ENCODE data around the gene ZBTB33.

The ZBTB33 gene

GRCh38 chrX:120281021-120281624 is 30.5 kb downstream of the ZBTB33 start:
- ChIA-PET POLR2A (no interaction called here), CTCF (interaction anchor here (0.8 kb wide), 2 partner anchors 13 to 22 kb away, joined by 3 to 4 read pairs; no protein-coding TSS in a partner anchor)
- H3K4me3 ChIP-seq (ENCODE audit: low read depth, low read length): no peak overlapping the region
- TF ChIP-seq GFI1B (tag by site-specific recombination; IDR thresholded peaks at IDR 0.05) (no peak), TRIM28 (IDR thresholded peaks at IDR 0.05; ENCODE audit: borderline replicate concordance, low read length) (no peak), ZNF501 (tag by site-specific recombination; IDR thresholded peaks at IDR 0.05) (no peak), SCRT1 (tag by site-specific recombination; IDR thresholded peaks at IDR 0.05; ENCODE audit: borderline replicate concordance) (no peak), KLF17 (tag by site-specific recombination; IDR thresholded peaks at IDR 0.05) (no peak), ZNF830 (tag by site-specific recombination; IDR thresholded peaks at IDR 0.05; ENCODE audit: low read depth) (no peak), ZNF184 (tag by site-specific recombination; IDR thresholded peaks at IDR 0.05) (no peak), KLF10 (tag by site-specific recombination; IDR thresholded peaks at IDR 0.05) (no peak), HOXD13 (CRISPR knock-in tag; IDR thresholded peaks at IDR 0.05; ENCODE audit: borderline replicate concordance) (no peak), ZNF350 (tag by site-specific recombination; IDR thresholded peaks at IDR 0.05) (no peak), ZNF133 (tag by site-specific recombination; IDR thresholded peaks at IDR 0.05) (no peak), ZNF16 (tag by site-specific recombination; IDR thresholded peaks at IDR 0.05; ENCODE audit: low read depth) (no peak), MYNN (tag by site-specific recombination; IDR thresholded peaks at IDR 0.05; ENCODE audit: borderline replicate concordance) (no peak), ZFP69B (tag by site-specific recombination; IDR thresholded peaks at IDR 0.05) (no peak), ZNF24 (tag by site-specific recombination; IDR thresholded peaks at IDR 0.05) (no peak), ZNF221 (tag by site-specific recombination; IDR thresholded peaks at IDR 0.05; ENCODE audit: borderline replicate concordance) (no peak)
- TF ChIP-seq, protein P1, sequence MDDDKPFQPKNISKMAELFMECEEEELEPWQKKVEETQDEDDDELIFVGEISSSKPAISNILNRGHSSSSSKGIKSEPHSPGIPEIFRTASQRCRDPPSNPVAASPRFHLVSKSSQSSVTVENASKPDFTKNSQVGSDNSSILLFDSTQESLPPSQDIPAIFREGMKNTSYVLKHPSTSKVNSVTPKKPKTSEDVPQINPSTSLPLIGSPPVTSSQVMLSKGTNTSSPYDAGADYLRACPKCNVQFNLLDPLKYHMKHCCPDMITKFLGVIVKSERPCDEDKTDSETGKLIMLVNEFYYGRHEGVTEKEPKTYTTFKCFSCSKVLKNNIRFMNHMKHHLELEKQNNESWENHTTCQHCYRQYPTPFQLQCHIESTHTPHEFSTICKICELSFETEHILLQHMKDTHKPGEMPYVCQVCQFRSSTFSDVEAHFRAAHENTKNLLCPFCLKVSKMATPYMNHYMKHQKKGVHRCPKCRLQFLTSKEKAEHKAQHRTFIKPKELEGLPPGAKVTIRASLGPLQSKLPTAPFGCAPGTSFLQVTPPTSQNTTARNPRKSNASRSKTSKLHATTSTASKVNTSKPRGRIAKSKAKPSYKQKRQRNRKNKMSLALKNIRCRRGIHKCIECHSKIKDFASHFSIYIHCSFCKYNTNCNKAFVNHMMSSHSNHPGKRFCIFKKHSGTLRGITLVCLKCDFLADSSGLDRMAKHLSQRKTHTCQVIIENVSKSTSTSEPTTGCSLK (tag by site-specific recombination; IDR thresholded peaks at IDR 0.05): no peak
- no peaks in the 10 kb centered on the region for H3K4me1 ChIP-seq (ENCODE audit: control insufficient read depth, insufficient read depth, low read length)
- H3K27ac ChIP-seq (ENCODE audit: extremely low read depth, low read depth, low read length): no peak overlapping the region
- no peaks in the 10 kb centered on the region for H3K9me3 ChIP-seq (ENCODE audit: control insufficient read depth, insufficient read depth, low read depth, low read length)
- H3K36me3 ChIP-seq (ENCODE audit: control insufficient read depth in 2 of 2, insufficient read depth in 1 of 2, low read length in 2 of 2): peaks cover 0 to 13% of the 10 kb centered on the region in 2 experiments; a peak in 2 of 3 replicates

GRCh38 chrX:120281761-120282160 is 31.1 kb downstream of the ZBTB33 start:
- no peaks in the 10 kb centered on the region for H3K9me3 ChIP-seq (ENCODE audit: control insufficient read depth, insufficient read depth, low read depth, low read length)
- H3K4me3 ChIP-seq (ENCODE audit: low read depth, low read length): no peak overlapping the region
- no peak for TF ChIP-seq ZNF677 (tag by site-specific recombination; IDR thresholded peaks at IDR 0.05)
- no peak for TF ChIP-seq ZNF23 (tag by site-specific recombination; IDR thresholded peaks at IDR 0.05; ENCODE audit: borderline replicate concordance)
- no peak for TF ChIP-seq ZNF837 (tag by site-specific recombination; IDR thresholded peaks at IDR 0.05)
- TF ChIP-seq ZNF785 (tag by site-specific recombination; IDR thresholded peaks at IDR 0.05): no peak
- no peak for TF ChIP-seq ZNF335 (tag by site-specific recombination; conservative IDR thresholded peaks at IDR 0.05)
- TF ChIP-seq KLF8 (tag by site-specific recombination; IDR thresholded peaks at IDR 0.05): no peak
- TF ChIP-seq ZNF670 (tag by site-specific recombination; IDR thresholded peaks at IDR 0.05; ENCODE audit: low read depth): no peak
- TF ChIP-seq ZNF692 (tag by site-specific recombination; IDR thresholded peaks at IDR 0.05): no peak
- no peak for TF ChIP-seq ZNF792 (tag by site-specific recombination; IDR thresholded peaks at IDR 0.05)
- TF ChIP-seq ZBTB1 (tag by site-specific recombination; IDR thresholded peaks at IDR 0.05): no peak
- no peaks in the 10 kb centered on the region for H3K4me1 ChIP-seq (ENCODE audit: control insufficient read depth, insufficient read depth, low read length)
- CTCF ChIA-PET: interaction anchor here (0.8 kb wide), 2 partner anchors 12 to 23 kb away, joined by 3 to 4 read pairs; no protein-coding TSS in a partner anchor
- POLR2A ChIA-PET: no interaction called here
- H3K27ac ChIP-seq (ENCODE audit: extremely low read depth, low read depth, low read length): no peak overlapping the region
- H3K36me3 ChIP-seq (ENCODE audit: control insufficient read depth in 2 of 2, insufficient read depth in 1 of 2, low read length in 2 of 2): peaks cover 0 to 13% of the 10 kb centered on the region in 2 experiments; a peak in 2 of 3 replicates

Data from HEK293 (cell line).